NCI-H2171 (cell line): ENCODE data around the gene CCDC183.
"Not testable (repeated sequence)": the region's sequence is repeated elsewhere in the genome, so short reads cannot be mapped to it uniquely, and the experiment has no call there.

ENCODE experiments used
- DNase-seq: peaks from one replicate; lab custom pipeline; 2025; lab: John Stamatoyannopoulos, UW

CCDC183 gene

DNA sequence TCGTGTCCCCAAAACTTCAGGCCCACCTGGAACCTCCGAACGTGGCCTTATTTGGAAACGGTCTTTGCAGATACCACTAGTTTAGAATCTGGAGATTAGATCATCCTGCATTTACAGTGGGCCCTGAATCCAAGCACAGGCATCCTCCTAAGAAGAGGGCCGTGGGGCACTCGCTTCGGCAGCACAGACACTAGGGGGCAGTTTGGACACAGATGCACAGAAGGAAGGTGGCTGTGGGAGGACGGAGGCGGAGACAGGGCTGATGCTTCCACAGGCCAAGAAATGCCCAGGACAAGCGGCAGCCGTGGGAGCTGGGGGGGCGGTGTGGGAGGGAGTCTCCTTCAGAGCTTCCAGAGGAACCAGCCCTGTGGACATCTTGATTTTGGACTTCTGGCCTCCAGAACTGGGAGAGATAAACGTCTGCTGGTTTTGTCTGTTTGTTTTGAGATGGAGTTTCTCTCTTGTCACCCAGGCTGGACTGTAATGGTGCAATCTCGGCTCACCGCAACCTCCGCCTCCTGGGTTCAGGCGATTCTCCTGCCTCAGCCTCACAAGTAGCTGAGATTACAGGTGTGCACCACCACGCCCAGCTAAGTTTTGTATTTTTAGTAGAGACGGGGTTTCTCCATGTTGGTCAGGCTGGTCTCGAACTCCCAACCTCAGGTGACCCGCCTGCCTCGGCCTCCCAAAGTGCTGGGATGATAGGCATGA is 35.1 kb upstream of the CCDC183 start:
- DNase-seq = not testable (repeated sequence)

DNA sequence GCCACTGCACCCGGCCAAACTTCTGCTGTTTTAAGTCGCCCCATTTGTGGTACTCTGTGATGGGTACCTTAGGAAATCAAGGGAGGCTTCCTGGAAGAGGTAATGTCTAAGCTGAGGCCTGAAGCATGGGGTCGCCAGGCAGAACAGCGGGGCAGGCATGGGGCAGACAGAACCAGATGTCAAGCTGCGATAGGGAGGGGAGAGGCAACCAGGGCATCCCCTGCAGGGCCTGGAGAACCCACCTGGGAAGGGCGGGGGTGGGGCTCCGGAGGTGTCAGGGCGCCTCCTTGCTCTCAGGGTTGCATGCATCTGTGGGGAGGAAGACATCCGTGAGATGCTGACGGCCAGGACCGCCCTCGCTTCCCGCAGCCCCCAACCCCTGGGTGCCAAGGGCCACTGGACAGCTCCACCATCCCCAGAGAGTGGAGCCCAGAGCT is 34.6 kb upstream of the CCDC183 start:
- no peak for DNase-seq

- no peak for DNase-seq
These were observed 33.9 kb upstream of the CCDC183 start for GRCh38 chr9:136762221-136762691.

- no peak for DNase-seq
These were observed 33.1 kb upstream of the CCDC183 start for GRCh38 chr9:136762915-136763648.

GRCh38 chr9:136763649-136764035 is 32.5 kb upstream of the CCDC183 start:
- no peak for DNase-seq

- no peak for DNase-seq
These were observed 31.7 kb upstream of the CCDC183 start, which contains the start of gene LCN15 for GRCh38 chr9:136764301-136764891. Gene LCN15, minus strand, starts transcription at chr9:136764518. Its CDS starts 30 bp downstream, at chr9:136764488.

GRCh38 chr9:136765041-136765440 is 31.1 kb upstream of the CCDC183 start:
- DNase-seq = no peak

DNA sequence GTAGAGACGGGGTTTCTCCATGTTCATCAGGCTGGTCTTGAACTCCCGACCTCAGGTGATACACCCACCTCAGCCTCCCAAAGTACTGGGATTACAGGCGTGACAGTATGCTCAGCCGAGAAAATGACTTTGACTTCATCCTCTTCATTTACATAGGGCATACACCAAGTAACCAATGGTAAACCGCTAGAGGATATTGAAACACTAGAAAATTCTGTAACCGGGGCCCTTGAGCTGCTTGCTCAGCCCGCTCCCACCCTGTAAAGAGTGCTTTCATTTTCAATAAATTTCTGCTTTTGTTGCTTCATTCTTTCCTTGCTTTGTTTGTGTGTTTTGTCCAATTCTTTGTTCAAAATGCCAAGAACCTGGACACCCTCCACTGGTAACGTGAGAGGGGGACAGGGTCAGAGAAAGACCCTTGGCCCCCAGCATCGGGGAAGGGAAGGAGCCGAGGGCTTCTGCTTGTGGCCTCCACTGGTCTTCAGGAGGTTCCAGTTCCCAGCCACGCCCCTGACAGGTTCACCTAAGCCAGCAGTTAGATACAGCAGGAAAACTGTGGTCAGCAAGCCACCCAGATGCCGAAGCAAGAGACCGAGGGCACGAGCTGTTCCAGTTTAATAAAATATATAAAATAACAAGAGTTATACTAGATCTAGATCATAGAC is 30.3 kb upstream of the CCDC183 start:
- not testable (repeated sequence) for DNase-seq

GRCh38 chr9:136766410-136767120 is 29.6 kb upstream of the CCDC183 start:
- DNase-seq = peak; percentile 84

GRCh38 chr9:136769710-136770191 is 26.4 kb upstream of the CCDC183 start:
- DNase-seq = peak; percentile 36

DNA sequence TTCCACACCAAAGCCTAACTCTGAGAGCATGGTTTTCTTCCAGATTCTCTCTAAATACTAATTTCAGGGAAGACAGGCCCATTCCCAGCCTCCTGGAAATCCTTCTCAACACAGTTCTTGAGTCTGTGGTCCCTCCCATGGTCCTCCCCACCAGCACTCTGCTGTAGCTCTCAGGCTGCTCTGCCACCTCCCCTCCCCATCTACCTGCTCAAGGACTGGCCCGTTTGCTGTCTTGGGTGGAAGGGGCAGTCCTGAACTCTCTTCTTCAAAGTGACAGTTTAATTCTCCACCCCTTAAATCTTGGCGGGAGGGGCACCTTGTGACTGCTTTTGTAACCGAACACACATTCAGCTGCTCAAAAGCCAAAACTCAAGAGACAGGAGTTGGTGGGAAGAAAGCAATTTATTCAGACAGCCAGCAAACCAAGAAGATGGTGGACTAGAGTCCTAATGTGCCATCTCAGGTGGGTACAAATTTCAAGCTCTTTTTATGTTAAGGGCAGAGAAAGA is 24.2 kb upstream of the CCDC183 start:
- no peak for DNase-seq

GRCh38 chr9:136773386-136774044 is 22.6 kb upstream of the CCDC183 start:
- no peak for DNase-seq

GRCh38 chr9:136774416-136775045 is 21.6 kb upstream of the CCDC183 start:
- no peak for DNase-seq

- DNase-seq = no peak
These were observed 20.9 kb upstream of the CCDC183 start for GRCh38 chr9:136775191-136775590.

- no peak for DNase-seq
These were observed 19.2 kb upstream of the CCDC183 start for GRCh38 chr9:136776947-136777346.

DNA sequence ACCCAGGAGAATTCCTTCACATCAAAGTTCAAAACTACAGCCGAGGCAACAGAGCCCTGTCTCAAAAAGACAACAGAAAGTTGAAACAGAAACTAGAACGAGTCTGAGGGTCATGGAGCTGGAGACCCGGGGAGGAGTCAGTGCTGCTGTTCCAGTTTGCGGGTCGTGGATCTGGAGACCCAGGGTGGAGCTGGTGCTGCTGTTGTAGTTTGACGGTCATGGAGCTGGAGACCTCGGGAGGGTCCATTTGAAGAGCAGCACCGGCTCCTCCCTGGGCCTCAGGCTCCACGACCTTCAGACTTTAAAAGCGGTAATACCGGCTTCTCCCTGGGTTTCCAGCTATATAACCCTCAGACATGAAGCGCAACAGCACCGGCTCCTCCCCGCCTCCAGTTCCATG is 18.8 kb upstream of the CCDC183 start:
- no peak for DNase-seq

- no peak for DNase-seq
These were observed 16.3 kb upstream of the CCDC183 start for GRCh38 chr9:136779808-136780207.

GRCh38 chr9:136782452-136782851 is 13.7 kb upstream of the CCDC183 start:
- DNase-seq = peak; percentile 67

DNA sequence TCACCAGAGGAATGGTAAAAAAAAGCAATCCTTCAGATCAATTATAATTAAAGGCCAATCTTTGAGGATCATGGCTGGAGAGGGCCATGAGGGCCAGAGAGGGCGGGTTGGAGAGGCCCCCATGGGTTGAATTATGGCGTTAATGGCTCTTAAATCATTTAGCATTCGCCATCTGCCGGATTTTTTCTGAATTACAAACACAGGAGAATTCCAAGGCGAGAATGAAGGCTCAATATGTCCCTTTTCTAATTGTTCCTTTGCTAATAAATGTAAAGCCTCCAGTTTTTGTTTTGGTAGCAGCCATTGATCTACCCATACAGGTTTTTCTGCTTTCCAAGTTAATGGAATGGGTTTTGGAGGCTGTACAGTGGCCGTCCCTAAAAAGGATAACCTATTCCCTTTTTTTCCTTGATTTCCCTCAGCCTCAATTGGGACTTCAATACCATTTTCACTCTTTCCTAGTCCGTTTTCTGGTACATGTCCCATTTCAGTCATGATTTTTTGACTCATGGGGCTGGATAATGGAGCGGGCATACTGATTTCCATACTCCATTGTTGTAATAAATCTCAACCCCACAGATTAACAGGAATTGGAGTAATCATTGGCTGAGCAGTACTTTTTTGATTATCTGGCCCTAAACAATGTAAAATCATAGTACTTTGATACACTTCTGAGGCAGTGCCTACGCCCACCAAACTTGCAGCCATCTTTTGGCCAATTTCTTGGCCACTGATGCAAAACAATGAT is 11.7 kb upstream of the CCDC183 start:
- DNase-seq = peak; percentile 72

- DNase-seq = no peak
These were observed 11.2 kb upstream of the CCDC183 start for GRCh38 chr9:136784997-136785361.
